ENCODE results near the gene ABCA8. TPM values are rescaled to one million over a fixed set of nuclear protein-coding genes. Genes with fewer than 3 reads are reported as not detected.
"Not testable (repeated sequence)": the region's sequence is repeated elsewhere in the genome, so short reads cannot be mapped to it uniquely, and the experiment has no call there.

ABCA8 gene
- total RNA-seq, 1 donor from 2014 or later: 34.1 TPM

GRCh38 chr17:68950725-68951124 lies 4.5 kb downstream of the ABCA8 start:
- TF ChIP-seq, protein P1, sequence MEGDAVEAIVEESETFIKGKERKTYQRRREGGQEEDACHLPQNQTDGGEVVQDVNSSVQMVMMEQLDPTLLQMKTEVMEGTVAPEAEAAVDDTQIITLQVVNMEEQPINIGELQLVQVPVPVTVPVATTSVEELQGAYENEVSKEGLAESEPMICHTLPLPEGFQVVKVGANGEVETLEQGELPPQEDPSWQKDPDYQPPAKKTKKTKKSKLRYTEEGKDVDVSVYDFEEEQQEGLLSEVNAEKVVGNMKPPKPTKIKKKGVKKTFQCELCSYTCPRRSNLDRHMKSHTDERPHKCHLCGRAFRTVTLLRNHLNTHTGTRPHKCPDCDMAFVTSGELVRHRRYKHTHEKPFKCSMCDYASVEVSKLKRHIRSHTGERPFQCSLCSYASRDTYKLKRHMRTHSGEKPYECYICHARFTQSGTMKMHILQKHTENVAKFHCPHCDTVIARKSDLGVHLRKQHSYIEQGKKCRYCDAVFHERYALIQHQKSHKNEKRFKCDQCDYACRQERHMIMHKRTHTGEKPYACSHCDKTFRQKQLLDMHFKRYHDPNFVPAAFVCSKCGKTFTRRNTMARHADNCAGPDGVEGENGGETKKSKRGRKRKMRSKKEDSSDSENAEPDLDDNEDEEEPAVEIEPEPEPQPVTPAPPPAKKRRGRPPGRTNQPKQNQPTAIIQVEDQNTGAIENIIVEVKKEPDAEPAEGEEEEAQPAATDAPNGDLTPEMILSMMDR (IDR thresholded peaks at IDR 0.05): no peak
- no peaks in the 10 kb centered on the region for H3K9me3 Mint-ChIP-seq (ENCODE audit: unreplicated experiment)
- DNase-seq (ENCODE audit: extremely low spot score, unreplicated experiment): no peak
- H3K4me1 Mint-ChIP-seq (ENCODE audit: unreplicated experiment): peaks cover 26% of the 10 kb centered on the region
- H3K27me3 Mint-ChIP-seq (ENCODE audit: unreplicated experiment): no peaks in the 10 kb centered on the region
- H3K36me3 Mint-ChIP-seq (ENCODE audit: unreplicated experiment): peaks cover 5% of the 10 kb centered on the region
- H3K4me3 Mint-ChIP-seq (ENCODE audit: unreplicated experiment): no peak overlapping the region
- H3K27ac Mint-ChIP-seq (ENCODE audit: unreplicated experiment): no peak overlapping the region

DNA sequence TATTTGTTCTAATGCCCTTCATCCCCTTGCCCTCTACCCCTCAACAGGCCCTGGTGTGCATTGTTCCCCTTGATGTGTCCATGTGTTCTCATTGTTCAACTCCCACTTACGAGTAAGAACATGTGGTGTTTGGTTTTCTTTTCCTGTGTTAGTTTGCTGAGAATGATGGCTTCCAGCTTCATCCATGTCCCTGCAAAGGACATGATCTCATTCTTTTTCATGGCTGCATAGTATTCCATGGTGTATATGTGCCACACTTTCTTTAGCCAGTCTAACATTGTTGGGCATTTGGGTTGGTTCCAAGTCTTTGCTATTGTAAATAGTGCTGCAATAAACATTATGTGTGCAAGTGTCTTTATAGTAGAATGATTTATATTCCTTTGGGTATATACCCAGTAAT lies 7.3 kb downstream of the ABCA8 start:
- H3K4me3 Mint-ChIP-seq (ENCODE audit: unreplicated experiment); H3K27me3 Mint-ChIP-seq (ENCODE audit: unreplicated experiment); H3K9me3 Mint-ChIP-seq (ENCODE audit: unreplicated experiment); H3K36me3 Mint-ChIP-seq (ENCODE audit: unreplicated experiment); H3K4me1 Mint-ChIP-seq (ENCODE audit: unreplicated experiment); DNase-seq (ENCODE audit: extremely low spot score, unreplicated experiment); H3K27ac Mint-ChIP-seq (ENCODE audit: unreplicated experiment): not testable (repeated sequence)

GRCh38 chr17:68944435-68945035 lies 10.7 kb downstream of the ABCA8 start:
- DNase-seq (ENCODE audit: extremely low spot score, unreplicated experiment): no peak
- Mint-ChIP-seq H3K4me1 (ENCODE audit: unreplicated experiment) (no peaks in the 10 kb centered on the region), H3K9me3 (ENCODE audit: unreplicated experiment) (no peaks in the 10 kb centered on the region), H3K27ac (ENCODE audit: unreplicated experiment) (no peak overlapping the region), H3K36me3 (ENCODE audit: unreplicated experiment) (peaks cover 2% of the 10 kb centered on the region), H3K27me3 (ENCODE audit: unreplicated experiment) (no peaks in the 10 kb centered on the region), H3K4me3 (ENCODE audit: unreplicated experiment) (no peak overlapping the region)
- TF ChIP-seq, protein P1 (IDR thresholded peaks at IDR 0.05): no peak

GRCh38 chr17:68943812-68944182 lies 11.4 kb downstream of the ABCA8 start:
- H3K27ac Mint-ChIP-seq (ENCODE audit: unreplicated experiment); H3K4me3 Mint-ChIP-seq (ENCODE audit: unreplicated experiment): not testable (repeated sequence)

GRCh38 chr17:68943123-68943811 lies 11.9 kb downstream of the ABCA8 start:
- Mint-ChIP-seq H3K4me3 (ENCODE audit: unreplicated experiment) (no peak overlapping the region), H3K27ac (ENCODE audit: unreplicated experiment) (no peak overlapping the region), H3K9me3 (ENCODE audit: unreplicated experiment) (no peaks in the 10 kb centered on the region), H3K36me3 (ENCODE audit: unreplicated experiment) (peaks cover 3% of the 10 kb centered on the region), H3K27me3 (ENCODE audit: unreplicated experiment) (no peaks in the 10 kb centered on the region), H3K4me1 (ENCODE audit: unreplicated experiment) (no peaks in the 10 kb centered on the region)
- DNase-seq (ENCODE audit: extremely low spot score, unreplicated experiment): no peak
- TF ChIP-seq, protein P1 (IDR thresholded peaks at IDR 0.05): no peak

More at GRCh38 chr17:68943812-68944182, 11.4 kb downstream of the ABCA8 start:
- not testable (repeated sequence) for H3K27me3 Mint-ChIP-seq (ENCODE audit: unreplicated experiment); H3K36me3 Mint-ChIP-seq (ENCODE audit: unreplicated experiment); H3K9me3 Mint-ChIP-seq (ENCODE audit: unreplicated experiment); DNase-seq (ENCODE audit: extremely low spot score, unreplicated experiment); H3K4me1 Mint-ChIP-seq (ENCODE audit: unreplicated experiment)

DNA sequence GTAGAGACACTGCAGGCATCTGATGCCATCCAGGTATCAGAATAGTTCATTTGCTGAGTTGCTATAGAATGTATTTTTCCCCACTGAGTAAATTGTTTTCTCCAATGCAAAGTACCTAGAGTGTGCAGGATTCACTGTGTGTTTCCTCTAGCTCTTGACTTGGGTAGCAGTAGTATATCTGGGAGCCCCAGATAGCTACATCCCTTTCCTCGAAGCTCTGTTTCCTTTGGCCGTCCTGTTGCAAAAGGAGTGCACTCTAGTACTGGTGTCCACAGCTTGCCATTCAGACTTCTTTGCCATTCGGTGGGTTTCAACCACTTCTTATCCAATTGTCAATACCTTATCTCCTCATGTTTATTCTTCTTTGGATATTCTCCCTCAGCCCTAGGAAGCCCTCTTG lies 12.8 kb downstream of the ABCA8 start:
- no peaks in the 10 kb centered on the region for H3K9me3 Mint-ChIP-seq (ENCODE audit: unreplicated experiment)
- H3K4me3 Mint-ChIP-seq (ENCODE audit: unreplicated experiment): no peak overlapping the region
- no peak for DNase-seq (ENCODE audit: extremely low spot score, unreplicated experiment)
- H3K27ac Mint-ChIP-seq (ENCODE audit: unreplicated experiment): no peak overlapping the region
- H3K36me3 Mint-ChIP-seq (ENCODE audit: unreplicated experiment): peaks cover 3% of the 10 kb centered on the region
- no peaks in the 10 kb centered on the region for H3K27me3 Mint-ChIP-seq (ENCODE audit: unreplicated experiment)
- TF ChIP-seq, protein P1 (IDR thresholded peaks at IDR 0.05): no peak
- H3K4me1 Mint-ChIP-seq (ENCODE audit: unreplicated experiment): no peaks in the 10 kb centered on the region

Data from osteocyte (in vitro differentiated cells).